DMS 273 (cell line): Measurements from ENCODE around the gene MAGI2.

Experiments used
- DNase-seq: peaks from one replicate; lab custom pipeline; 2025; ENCODE audit not compliant: unreplicated experiment; lab: John Stamatoyannopoulos, UW

Gene MAGI2

DNA sequence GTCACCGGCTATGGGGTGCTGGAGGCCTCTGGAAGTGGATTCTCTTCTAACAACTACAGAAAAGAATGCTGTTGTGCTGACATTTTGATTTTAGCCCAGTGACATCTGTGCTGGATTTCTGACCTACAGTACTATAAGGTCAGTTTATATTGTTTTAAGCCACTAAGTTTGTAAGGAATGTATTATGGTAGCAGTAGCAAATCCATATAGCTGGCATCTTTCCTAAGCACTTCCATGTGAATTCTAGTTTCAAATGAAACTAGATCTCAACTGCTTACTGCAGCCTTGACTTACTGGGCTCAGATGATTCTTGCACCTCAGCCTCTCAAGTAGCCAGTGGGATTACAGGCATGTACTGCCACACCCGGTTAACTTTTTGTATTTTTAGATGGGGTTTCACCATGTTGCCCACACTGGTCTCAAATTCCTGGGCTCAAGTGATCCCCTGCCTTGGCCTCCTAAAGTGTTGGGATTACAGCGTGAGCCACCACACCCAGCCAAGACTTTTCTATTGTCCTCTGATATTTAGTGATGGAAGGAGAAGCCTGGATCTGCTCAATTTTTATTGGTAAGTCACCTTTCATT, 1240.9 kb downstream of the MAGI2 start:
- DNase-seq = no peak

DNA sequence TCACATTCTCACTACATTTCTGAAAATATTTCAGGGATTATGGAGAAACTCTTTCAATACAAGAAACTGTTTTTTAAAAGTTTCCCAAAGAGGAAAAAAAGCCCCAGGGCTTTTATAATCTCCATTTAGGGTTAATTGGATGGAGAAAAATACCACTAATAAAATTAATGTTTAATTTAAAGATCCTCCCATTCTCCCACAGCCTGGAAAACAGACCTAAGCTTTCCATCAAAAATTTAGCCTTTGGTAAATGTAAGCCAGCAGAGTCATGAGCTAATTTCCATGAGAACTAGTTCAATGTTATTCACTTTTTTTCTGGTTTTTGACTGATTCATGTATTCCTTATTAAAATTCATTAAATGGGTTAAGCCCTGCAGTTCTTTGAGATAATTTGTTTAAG, 1246.2 kb downstream of the MAGI2 start:
- DNase-seq = no peak

DNA sequence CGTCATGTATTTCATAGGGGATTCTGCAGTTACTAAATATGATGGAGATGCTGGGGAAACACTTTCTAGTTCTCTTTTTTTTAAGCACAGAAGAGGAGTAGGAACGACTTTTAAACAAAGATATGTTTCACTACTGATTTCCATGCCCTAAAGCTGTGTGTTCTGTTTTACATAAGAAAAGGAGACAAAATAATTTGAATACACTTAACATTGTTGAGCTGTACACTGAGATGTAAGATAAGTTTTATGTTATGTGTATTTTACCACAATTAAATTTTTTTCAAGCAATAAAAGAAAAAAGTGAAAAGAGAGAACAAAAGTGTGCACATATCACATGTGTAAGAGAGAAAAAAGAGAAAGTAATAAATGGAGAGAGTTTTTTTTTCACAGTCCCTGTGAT, 1246.7 kb downstream of the MAGI2 start:
- no peak for DNase-seq

DNA sequence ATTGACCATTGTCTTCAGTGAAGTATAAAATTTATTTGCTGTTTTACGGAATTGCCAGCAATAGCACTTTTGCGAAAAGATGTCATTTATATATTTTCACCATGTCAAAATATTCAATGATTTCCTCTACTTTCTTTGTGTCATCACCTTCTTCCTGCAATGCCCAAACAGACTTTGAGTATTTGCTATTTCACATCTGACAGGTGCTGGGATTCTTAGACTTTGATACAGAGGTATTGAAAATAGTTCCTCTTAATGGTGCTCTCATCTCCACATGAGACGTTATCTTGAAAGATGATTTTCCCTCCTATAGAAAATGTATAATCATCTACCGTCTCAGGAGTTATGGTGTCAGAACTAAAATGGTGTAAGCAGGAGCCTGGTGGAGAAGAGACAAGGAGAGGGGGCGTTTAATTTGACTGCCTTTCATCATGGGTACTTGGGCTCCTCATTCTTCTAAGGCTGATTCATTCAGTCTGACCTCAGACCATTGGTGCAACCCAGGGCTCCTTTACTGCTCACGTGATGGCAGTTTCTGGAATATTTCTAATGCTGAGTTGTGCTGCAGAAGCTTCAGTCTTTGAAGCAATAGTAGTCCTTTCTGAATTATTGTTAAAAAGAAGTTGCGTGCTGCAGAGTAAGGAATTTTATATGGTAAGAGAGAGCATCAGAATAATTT, 1250.3 kb downstream of the MAGI2 start:
- DNase-seq = no peak

DNA sequence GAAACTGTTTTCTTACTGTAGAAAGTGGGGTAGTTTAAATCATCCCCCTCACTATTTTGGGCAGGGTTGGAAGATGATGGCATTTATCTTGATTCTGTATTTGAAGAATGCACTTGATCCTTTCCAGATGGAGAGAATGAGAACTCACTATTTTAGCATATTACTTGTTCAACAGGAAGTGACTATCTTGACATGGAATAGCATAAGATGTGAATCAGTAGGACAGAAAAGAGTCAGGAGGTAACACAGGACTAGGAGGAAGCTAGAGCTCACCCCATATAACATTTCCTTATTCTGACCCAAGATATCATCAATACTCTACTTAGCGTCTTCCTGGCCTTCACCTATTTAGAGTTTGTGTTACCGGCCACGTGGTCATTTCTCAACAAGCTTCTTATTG, 1254.7 kb downstream of the MAGI2 start:
- no peak for DNase-seq

DNA sequence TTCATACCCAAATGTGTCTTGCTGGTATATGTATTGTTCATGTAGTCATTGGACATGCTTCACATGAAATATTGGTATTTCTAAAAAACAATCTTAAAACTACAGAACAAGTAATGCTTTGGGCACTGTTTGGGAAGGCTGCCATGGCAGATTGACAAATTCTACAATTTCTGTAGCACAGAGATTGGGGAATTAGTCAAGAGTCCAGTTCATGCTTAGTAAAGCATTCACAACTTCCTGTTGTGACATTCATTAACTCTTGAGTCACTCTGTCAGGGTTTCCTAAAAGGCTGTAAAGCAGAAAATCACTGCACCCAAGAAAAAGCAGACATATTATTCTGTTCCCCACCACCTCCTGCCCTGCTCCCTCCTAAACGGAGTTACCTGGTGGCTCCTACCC, 1256.0 kb downstream of the MAGI2 start:
- no peak for DNase-seq

DNA sequence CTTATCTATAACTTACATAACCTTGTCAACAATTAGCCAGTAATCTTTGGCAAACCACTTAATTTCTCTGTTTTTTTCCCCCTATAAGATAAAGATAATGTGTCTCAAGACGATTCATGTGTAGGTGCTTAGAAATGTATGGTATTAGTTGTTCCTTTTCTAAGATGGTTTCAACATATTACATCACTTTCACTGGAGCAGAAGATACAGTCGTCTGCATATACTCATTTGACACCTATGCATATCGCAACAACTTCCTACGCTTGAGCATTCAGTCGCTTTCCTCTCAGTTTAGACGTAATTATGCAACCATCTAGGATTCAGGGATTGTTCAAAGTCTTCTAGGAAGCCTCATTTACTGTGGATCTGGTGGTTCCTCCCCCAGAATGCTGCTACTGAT, 1258.2 kb downstream of the MAGI2 start:
- DNase-seq = no peak

DNA sequence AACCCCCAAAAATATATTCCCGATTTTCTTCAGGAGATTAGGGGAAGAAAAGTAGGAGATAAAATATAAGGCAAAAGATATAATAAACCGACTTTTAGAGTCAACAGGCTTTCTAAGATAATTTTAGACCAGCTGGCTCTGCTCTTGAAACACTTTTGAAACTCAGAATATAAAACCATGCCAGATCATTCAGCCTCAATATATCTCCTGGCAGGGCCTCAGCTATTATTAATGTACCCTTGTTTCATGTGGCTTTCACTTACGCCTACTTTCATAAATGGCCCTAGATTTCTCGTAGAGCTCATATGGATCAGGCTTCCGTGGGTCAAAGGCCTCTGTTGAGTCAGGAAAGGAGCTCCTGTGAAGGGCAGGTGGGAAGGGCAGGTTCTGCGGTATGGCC, 1258.9 kb downstream of the MAGI2 start:
- no peak for DNase-seq

DNA sequence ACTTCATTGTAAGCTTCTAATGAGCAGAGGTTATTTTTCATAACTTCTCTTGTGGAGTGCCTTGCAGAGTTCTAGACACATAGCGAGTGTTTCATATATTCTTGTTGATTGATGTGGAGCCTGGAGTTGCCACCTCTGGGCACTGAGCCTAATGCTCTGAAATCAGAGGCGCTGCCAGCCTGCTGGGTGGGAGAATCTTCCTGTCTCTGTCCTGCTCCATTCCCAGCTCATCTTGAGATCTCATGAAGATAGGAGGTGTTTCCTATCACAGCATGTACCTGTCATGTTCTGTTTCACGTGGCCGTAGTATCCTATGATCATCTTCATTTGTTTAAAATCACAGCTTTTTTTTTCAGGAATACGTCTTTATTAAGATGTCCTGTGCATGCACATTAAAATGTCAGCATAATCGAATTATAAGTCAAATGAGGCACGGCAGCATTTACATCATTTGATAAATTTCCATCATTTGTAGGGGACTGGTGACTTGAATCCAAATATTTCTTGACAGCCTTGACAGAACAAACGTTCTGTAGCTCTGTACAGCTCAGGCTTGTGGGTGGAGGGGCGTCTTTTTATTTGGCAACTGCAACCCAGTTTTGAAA, 1261.9 kb downstream of the MAGI2 start:
- DNase-seq = no peak

DNA sequence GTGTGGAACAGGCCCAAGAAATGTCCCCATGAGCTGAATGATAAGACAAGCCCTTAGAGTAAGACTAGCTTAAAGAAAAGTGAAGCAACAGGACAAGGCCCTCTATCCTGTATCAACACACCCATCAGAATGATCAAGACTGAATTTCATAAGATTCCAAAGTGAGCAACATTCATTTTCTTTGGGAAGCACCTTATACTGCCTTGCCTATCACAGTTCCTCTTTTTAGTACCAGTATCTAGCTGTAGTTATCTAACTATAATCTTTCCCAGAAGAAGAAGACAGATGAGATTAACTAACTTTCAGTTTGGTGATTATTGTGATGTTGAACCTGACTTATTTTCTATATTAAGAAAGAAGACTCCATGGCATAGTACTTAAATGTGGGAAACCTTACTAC, 1263.7 kb downstream of the MAGI2 start:
- DNase-seq = no peak

DNA sequence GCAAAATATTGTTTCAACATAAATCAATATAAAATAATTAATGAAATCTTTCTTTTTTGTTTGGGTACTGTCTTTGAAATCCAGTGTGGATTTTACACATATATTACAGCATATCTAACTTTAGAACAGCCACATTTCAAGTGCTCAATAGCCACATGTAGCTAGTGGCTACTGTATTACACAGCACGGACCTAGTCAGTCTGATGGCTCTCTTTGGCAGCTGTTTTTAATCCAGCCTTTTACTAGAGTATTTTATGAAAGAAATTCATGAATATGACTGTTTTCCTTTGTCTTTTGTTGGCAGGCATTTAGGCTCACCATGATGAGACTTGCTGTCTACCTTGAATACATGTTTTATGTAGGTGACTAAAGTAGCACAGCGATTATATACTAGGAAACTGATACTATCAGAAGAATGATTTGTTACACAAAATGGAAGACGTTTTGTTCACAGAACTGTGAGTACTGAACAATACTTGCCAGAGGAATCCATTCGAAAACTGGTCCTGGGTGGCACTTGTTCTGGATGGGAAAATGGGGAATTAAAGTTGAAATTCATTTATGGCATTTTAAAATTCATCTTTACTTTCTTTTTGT, 1268.2 kb downstream of the MAGI2 start:
- DNase-seq = no peak

DNA sequence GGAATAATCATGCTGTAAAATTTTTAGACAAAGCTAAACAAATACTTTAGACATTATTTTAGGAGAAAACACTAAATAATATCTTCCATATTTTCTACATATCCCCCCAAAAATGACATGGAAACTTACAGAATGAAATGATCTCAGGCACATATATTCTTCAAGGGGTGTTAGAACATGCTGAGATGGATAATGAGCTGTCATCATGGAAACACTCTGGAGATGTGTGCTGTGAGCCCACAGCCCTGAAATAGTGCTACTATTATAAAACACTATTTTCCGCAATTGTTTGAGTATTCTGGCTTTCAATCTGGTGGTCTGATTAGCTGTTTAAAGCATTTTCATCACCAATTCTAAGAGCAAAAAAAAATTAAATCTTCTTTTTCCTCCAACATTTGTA, 1269.2 kb downstream of the MAGI2 start:
- no peak for DNase-seq

DNA sequence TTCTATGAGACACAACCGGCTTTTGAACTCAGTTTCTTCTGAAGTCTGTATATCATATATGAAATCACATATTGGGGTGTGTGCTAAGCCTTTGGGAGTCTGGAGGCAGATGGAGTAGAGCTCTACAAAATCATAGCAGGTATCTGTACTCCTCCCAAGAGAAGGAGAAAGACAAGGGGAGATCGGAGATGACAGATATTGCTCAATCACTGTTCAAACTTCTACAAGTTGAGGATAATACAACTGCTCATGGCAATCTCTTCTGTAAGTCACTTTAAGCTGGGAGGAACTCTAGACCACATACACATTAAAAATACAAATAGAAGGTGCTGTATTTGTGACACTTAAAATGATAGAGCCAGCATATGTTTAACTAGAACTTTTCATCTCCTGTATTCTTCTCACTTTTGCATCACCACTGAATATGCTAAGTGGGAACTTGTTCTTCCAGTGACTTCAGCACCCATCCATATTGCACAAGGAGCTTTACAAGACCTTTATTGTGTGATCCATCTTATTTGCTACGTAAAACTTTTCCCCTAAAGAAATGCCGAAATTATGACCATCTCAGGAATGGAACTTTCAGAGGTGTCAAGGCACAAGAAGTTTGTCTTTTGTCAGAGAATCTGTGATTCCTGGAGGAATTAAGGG, 1273.5 kb downstream of the MAGI2 start:
- DNase-seq = no peak

DNA sequence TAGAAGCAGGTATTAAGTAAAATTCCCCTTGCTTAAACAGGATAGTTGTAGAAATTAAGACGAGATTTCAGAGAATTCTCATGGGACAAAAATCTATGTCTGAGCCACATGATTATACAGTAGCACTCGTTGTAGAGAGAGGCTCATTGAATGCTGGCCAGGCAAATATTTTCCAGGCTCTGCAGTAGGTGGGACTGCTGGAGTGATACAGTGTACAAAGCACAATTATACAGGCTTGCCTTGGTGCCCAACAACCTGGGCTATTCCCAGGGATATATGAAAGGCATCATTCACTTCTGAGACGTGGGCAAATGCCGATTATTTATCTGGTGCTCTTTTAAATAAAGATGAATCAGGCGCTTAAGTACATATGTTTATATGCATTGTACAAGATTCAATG, 1274.3 kb downstream of the MAGI2 start:
- DNase-seq = peak; percentile 44

DNA sequence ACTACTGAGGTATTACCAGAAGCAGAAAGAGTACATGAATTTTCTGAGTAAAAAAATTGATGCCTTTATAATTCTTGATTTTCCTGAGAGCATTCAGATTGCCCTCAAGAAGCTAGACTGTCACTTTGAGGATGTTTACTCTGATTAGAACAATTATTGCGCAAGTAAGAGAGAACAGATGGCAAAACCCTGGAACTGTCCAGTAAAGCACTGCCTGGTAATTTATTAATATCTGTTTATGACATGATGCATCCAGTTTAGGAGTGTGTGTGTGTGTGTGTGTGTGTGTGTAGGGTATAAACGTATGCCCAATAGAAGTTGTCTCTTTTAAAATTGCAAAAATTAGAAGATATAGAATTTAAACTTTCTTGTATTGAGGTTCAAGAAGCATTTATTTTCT, 1275.1 kb downstream of the MAGI2 start:
- DNase-seq = peak; percentile 63

DNA sequence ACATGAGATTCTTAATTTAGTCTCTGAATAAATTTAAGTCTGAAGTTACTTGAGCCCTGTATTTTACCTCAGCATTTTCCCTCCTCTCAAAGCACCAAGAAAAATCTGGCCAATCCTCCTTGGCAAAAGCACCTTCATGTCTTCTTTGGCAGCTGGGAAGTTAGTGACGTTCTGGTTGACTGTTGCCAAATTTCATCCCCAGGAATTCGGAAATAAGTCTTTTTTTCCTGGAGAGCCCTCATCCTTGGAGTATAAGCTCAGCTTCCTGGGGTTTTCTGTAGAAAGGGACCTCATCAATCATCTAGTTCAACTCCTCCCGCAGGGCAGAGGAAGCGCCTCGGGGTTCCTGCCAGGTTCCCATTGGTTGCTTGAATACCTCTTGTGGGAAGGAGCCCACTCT, 1277.3 kb downstream of the MAGI2 start:
- peak; percentile 18 for DNase-seq

DNA sequence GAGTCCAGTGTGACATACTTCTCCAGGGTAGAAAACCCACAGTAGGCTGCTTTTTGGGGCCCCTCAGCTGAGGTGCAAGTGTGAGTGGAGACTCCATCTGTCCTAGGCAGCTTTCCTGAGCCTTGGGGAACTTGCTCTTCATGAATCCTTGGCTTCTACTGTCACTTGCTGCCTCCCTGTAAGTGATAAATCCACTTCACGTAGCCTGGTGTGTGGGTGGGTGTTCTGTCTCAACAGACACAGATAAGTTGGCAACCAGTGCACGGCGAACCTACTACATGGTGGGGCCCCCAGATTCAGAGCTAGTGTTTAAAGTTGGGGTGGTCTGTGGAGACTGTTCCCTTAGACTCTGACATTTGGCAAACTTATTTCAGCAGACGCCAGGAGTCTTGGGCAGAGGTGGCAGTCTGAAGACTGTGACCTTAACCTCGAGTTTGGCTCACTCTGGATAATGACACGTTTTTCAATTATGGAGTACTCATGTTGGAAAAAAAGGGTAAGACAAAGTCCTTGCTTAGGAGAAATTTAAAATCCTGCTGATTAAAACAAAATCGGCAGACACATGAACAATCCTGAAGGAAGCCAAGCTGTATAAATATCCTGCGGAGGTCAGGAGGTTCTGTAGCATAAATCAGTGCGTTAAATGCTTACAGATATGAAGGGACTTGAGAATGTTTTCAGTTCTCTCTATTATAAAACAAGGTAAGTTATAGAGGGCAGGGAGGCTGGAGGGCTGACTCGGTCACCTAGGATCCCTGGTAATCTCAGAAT, 1278.0 kb downstream of the MAGI2 start:
- no peak for DNase-seq

DNA sequence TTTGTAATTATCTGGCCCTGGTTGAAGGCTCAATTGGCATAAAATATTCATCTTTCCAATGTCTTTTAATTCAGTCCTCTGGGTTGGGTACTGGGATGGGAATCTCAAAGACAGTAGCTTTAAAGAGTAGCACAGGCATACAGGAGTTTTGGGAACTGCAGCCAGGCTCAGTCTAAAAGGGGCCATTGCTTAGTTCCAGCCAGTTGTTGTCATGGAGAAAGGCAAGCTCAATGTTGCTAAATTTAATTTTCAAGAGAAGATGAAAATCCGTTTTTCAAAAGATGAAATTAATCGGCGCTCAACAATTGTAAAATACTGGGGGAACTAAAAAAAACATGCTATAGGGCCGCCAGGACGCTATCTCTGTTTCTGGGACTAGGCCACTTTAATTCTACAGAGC, 1279.8 kb downstream of the MAGI2 start:
- no peak for DNase-seq

DNA sequence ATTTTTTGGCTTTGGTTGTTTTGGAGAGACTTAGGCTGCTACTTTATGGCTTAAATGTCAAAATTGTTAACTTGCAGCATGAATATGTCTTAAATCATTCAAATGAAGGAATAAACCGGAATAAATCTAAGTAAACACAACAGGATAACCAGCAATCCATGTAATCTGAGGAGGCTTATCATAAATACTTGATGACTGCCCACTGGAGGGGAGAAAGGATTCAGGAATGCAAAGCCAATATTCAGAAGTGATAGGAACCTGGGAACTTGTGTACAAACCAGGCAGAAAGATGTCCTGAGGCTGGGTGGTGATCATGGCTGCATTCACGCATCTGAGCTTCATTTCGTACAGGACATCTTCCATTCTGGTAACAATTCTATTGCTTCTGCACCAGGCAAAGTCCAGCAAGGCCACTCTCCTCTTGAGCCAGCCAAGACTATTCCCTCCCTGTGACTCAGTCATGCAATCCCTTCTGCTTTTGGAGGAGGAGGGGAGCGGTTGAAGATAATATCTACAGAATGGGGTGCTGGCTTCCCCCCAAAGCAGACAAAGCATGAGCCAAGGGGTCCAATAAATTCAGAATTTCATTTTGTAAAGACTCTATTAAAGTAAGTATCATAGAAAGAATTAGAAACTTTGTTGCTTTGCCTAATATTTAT, 1280.4 kb downstream of the MAGI2 start:
- no peak for DNase-seq

DNA sequence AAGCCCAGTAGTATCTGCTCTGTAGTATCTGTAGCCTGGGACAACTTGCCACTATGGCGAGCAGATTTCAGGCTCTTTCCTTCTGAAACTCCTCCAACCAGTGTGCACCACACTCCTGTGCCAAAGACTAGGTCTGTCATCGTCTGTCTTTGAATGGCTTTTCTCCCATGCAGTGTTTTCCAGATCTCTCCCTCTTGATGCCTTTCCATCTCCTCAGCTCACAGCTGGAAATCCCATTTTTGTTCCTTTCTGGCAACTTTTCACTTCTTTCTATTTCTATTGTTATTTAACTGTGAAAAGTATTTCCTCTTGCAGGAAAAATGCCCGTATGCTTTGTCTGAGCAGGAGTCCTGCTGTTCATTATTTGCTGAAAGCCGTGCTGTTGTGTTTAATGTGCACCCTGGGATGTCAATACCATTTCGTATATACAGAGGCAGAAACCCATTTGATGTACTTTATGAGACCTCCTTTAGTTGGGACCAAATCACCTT, 1281.2 kb downstream of the MAGI2 start:
- no peak for DNase-seq
